Endometrium (tissue), 2 donors: Measurements from ENCODE around the gene LSM8.
"Not testable (repeated sequence)": the region's sequence is repeated elsewhere in the genome, so short reads cannot be mapped to it uniquely, and the experiment has no call there.

ENCODE experiments used
- FAIRE-seq: peaks from 2 replicates; lab custom pipeline; 2012; peaks lifted over from hg19 to GRCh38; lab: Jason Lieb, UNC
- donor health status: control.
- donor health status: control.

LSM8 gene

DNA sequence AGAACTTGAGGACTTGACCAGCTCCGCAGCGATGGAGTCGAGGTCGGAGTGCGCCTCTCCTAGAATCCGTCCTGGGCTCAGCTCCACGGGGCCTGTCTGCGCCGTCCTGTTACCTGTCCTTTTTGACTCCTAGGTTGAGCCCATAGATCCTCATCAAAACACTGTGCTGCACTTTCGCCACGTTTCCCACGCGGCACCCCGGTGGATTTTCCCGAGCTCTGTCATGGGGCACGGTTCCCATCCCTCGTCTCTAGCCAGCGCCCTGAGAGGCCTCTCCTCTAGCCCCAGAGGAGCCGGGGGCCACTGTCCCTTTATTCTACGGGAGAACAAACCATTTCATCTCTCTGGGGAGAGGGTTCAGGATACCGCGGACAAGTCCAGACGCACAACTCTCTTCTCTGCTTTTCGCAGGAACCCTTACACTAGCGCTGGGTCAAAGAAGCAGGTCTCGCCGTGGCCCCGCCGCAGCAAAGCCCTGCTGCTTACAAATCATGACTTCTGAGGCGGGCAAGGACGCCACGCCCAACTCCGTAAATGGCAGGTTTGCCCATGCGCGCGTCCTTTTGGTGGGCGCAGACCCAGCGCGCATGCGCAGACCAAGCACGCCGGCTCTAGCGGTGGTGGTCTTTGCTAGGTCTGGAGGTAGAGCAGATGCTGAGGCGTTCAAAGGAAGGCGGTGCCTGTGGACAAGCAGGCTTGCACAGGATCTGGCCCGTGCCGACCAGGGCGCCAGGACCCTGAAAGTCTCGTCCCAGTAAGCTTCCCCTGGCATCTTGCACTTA is 30.3 kb downstream of the LSM8 start:
- FAIRE-seq, result no peak

DNA sequence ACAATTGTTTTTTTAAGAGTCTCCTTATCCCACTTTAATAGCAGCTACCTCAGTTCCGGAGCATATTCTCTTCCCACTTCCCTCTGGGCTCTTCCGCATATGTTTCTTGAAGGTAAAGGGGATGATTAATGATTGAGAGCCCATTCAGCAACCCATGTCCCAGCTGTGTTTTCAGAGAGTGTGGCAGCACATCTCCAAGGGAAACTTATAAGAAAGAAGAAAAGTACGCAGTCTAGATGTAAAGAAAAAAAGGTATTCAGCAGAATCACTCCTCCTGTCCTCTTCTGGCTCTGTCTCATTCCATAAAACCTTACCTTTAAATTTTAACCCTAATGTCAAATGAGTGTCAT is 30.8 kb downstream of the LSM8 start:
- FAIRE-seq, result no peak

DNA sequence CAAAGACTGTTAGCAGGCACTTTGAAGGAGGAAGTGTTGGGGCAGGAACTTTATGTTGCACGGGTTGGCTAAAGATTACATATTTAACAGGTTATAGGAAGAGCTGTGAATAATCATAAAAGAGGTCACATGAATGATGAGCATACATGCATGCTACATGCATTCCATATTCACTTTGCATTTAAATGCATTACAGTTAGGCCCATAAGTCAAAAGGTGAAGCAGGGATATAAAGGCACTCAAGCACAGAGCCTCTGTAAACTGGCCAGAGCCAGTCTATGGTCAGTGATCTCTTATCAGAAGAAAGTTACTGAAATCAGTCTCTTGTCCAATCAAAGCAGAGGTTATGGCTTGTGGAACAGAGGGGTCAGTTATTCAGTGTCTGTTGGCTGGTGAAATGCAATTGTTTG is 33.3 kb downstream of the LSM8 start:
- FAIRE-seq, result no peak

DNA sequence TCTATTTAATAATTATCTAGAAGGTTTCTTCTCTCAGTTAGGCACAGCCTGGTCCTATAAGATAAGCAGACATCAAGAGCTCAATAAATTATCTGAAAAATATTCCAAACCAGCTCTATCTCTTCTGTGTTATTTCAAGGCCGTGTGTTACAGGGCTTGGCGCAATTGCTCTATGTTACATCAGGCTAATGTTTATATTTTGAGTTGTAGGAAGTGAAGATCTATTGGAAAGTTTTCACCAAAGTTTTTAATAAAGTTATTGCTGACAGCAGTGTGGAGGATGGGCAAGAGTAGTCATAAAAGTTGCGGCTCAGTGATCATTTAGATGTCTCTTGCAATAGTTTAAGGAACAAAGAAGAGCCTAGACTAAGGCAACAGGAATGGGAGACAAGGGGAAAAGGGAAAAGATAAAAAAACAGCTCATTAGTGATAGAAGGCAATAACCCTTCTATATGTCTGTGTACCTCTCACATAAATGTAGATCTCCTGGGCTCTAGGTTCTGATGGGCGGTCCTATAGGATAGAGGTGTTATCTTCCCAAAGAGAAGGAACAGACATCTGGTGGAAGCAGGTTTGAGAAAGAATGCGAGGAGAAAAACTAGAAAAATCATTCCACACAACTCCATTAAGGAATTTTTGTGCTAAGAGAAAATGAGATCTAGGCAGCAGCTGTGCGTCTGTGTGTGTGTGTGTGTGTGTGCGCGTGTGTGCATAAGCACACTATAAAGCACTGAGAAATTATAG is 34.6 kb downstream of the LSM8 start:
- FAIRE-seq, result no peak

DNA sequence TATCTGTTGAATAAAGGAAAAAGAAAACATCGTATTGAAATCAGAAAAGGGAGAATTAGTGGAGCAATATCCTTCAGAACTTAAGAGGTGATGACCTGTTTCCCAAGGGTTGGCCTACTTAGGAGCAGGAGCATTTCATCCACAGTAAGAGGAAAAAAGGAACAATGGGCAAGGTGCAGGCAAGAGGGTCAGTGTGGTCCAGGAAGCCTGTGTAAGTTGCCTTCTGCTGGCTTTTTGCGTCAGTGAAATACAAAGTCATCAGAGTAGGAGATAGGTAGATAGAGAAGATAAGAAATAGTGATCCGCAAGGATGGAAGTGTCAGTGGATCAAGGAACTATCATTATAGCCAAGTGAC is 35.2 kb downstream of the LSM8 start:
- FAIRE-seq, result no peak

DNA sequence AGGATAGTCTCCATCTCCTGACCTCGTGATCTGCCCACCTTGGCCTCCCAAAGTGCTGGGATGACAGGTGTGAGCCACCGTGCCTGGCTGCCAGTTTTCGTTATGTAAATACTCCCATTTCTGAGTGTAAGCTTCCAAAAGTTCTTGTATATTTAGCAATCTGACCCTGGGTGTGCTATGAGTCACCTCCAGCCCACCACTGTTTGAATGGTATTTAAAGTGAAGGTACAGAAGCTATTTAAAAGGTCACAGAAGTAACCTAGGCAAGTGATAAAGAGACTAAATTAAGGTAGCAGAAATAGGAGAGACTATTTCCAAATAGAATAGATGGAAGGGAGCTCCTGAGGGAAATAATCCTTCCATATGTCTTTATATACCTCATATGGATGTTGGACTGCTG is 36.6 kb downstream of the LSM8 start:
- no peak for FAIRE-seq

DNA sequence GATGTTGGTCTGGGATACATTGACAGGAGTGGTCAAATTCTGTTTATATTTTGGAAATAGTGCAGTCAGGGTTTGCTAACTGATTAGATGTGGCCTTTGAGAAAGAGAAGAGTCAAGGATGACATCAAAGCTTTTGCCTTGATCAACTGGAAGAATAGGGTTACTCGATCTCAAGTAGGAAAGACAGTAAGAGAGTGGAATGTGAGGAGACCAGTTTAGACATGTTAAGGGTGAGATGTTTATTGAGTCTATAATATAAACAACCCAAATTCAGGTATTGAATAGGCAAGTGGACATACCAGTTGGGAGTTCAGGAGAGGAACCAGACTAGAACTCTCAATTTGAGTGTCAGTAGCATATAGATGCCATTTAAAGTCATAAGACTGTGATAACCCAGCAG is 38.6 kb downstream of the LSM8 start:
- no peak for FAIRE-seq

DNA sequence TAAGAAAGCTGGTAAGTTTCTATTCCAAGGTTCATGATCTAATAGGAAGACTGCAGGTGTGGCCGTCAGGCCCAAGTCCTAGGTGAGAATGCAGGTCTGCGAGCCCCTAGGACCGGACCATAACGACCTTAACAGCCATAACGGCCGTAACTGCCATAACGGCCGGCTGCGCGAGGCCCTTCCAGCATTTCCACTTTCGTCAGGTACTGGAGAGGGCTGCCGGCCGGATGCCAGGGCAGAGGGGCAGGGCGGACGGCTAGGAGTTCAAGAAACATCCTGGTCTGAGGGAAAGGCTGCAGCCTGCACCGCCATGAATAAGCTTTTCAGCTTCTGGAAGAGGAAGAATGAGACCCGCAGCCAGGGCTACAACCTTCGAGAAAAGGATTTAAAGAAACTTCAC is 40.6 kb downstream of the LSM8 start, which contains the start of gene ANKRD7:
Gene ANKRD7, plus strand, starts transcription at position 184 of the 400 bp plus-strand sequence. Its CDS starts 127 bp downstream, at position 311.
- no peak for FAIRE-seq

DNA sequence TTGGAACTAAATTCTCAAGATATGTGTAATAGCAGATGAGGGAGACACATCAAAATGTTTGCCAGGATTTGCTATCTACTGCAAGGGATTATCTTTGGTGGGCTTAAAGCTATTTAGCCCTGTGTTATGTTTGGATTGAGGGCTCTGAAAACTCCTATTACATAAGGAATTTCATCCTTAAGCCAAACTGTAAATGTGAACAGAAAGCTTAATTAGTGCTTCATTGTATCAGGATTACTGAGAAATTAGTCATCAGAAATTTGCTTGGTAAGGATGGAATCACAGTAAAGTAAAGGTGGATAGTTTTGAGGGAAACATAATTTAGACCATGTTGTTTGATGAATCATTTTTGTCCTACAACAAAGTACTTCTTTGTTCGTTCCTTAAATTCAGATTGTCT is 48.9 kb downstream of the LSM8 start:
- FAIRE-seq, result no peak

DNA sequence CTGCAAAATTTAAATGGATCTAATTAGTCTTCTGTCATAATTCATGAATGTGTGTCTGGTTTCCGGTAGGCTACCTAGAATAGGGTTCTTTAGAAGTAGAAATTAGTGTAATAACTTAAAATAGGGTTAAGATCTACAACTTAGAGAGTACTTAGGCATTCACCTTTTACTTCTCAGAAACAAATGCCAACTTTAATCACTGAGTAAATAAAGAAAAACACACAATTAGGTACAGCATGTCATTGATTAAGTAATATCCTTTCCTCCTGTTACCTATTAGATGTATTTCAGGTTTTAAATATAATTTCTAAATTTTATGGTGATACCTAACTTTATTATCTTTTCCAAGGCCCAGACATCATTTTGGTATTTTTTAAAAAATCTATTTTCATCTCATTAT is 49.8 kb downstream of the LSM8 start:
- no peak for FAIRE-seq

DNA sequence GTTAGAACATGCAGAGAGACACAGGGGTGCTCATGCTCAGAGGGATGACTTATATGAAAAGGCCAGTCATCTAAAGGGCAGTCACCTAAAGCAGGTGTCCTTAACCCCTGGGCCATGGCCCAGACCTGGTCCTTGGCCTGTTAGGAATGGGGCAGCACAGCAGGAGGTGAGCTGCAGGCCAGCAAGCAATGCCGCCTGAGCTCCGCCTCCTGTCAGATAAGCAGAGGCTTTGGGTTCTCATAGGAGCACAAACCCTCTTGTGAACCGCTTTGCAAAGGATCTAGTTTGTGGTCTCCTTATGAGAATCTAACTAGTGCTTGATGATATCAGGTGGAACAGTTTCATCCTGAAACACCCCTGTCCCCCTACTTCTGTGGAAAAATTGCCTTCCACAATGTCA is 55.0 kb downstream of the LSM8 start:
- no peak for FAIRE-seq

DNA sequence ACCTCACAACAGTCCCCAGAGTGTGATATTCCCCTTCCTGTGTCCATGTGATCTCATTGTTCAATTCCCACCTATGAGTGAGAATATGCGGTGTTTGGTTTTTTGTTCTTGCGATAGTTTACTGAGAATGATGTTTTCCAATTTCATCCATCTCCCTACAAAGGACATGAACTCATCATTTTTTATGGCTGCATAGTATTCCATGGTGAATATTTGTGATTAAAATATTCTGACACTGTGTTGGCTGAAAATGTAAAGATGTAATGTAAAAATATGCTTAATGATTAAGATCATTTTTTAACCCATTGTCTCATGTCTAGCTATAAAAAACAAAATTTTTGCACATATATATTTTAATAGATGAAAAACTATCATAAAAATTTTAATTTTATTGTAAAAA is 56.4 kb downstream of the LSM8 start:
- FAIRE-seq, result not testable (repeated sequence)
